D721Med (cell line): ENCODE data around the gene CHST3.
"Not testable (repeated sequence)": the region's sequence is repeated elsewhere in the genome, so short reads cannot be mapped to it uniquely, and the experiment has no call there.

Experiments
- DNase-seq: peaks from one replicate; pipeline ENCODE4 v3.0.0; 2011; ENCODE audit warnings: low spot score; ENCODE audit not compliant: insufficient read length
- FAIRE-seq: peaks from 2 replicates; lab custom pipeline; 2011; peaks lifted over from hg19 to GRCh38; lab: Jason Lieb, UNC
- CTCF ChIP-seq: IDR thresholded peaks from 2 replicates; pipeline ENCODE4 v1.5.1; 2012; ENCODE audit warnings: mild to moderate bottlenecking, control low read depth; ENCODE audit not compliant: insufficient read depth; ENCODE audit errors: missing control alignments

Gene CHST3

GRCh38 chr10:71985542-71986250, 21.5 kb downstream of the CHST3 start:
- DNase-seq (no peak), FAIRE-seq (no peak)
- TF ChIP-seq CTCF, result no peak

GRCh38 chr10:71988895-71989294, 24.7 kb downstream of the CHST3 start:
- FAIRE-seq, DNase-seq: not testable (repeated sequence)

- TF ChIP-seq CTCF, result no peak
- DNase-seq, result no peak
- FAIRE-seq, result no peak
Observed at GRCh38 chr10:71989661-71990454, 25.7 kb downstream of the CHST3 start.

- DNase-seq (no peak), FAIRE-seq (no peak)
- no peak for TF ChIP-seq CTCF
Observed at GRCh38 chr10:71990706-71991269, 26.6 kb downstream of the CHST3 start.

- TF ChIP-seq CTCF, result no peak
- FAIRE-seq, result no peak
- DNase-seq, result no peak
Observed at GRCh38 chr10:71995449-71995848, 31.3 kb downstream of the CHST3 start.

- DNase-seq (no peak), FAIRE-seq (no peak)
- TF ChIP-seq CTCF, result no peak
Observed at GRCh38 chr10:71995887-71996575, 31.8 kb downstream of the CHST3 start.
